Stimulated activated CD8-positive, alpha-beta memory T cell treated with anti-CD3 and anti-CD28 coated beads, Interleukin-15, amount 100 ng/mL, for 1 hour (primary cell): ENCODE results near the gene PRDM5.

ENCODE experiments used
- DNase-seq: peaks from one replicate; pipeline ENCODE4 v3.0.0-alpha.2; 2020; ENCODE audit warnings: low read depth

The PRDM5 gene

DNA sequence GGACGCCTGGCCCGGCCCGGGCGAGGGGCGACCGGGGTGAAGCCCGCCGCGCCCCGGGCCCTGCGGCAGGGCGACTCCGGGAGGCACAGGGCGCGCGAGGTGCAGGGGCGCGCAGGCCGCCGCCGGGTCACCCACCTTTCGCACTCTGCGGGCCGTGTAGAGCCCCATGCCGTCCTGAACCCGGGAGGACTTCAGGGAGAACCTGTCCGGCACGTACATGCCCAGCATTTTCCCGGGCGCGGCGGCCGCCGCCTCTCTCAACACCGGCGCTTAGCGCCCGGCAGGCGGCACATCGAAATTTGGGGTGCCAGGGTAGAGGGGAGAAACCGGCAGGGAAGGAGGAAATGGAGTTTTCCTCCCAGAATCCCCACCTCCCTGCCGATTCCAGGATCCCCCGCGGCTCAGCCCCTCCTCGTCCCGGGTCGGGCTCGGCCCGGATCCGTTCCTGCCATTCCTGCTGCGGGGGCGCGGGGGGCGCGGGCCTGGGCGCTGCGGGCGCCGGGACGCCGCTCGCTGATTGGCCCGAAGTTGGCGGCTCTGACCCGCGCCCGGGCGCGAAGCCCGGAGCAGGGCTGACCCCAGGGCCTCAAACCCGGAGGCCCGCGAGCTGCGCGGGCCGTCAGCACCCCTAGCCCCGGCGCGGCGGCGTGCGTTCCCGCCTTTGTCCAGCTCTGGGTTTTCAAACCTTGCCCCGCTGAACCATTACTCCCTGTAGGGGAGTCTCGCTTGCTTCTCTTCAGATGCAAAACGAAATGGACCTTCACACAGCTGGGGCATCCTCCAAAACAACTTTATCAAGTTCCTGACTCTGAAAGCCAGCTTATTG, at the start of gene PRDM5:
Gene PRDM5 (minus strand): TSS at position 346 of the 826 bp plus-strand sequence. CDS start 118 bp downstream, at position 228.
- DNase-seq = no peak

DNA sequence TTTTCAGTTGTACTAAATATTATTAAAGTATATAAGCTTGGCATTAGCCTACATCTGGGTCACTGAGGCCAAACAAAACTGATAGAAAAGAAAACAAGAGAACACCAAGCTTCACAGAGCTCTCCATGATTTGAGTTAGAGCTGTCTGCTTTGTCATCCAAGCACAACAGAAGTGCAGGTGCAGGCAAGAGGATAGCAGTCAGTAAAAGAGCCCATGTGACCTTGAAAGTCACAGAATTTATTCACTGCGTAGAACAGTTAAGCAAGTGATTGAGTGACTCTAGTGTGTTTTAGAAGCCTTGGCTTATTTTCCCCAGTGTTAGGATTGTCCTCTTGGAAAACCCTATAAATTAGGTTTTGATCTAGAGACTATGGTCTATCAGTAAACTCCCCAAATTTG, 49.4 kb upstream of the PRDM5 start:
- no peak for DNase-seq

DNA sequence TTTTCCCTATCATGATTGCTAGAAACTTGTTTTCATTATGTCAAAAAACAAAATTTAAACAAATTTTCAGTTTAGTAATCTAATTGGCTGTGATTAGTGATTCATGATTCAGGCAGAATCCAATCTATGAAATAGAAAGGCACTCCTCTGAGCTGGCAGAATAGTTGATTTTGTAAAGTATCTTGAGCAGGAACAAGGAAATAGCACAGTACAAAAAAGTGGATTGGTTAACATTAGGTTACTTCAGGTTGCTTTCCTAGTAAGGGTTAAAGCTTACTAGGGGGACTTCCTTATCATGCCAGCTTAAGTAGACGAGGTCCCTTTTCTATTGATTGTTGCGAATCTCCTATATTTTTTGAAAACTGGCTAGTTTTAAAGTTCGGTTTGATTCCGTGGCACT, 43.4 kb upstream of the PRDM5 start:
- no peak for DNase-seq

- DNase-seq = no peak
These were observed 42.1 kb upstream of the PRDM5 start for GRCh38 chr4:120964596-120964995.

DNA sequence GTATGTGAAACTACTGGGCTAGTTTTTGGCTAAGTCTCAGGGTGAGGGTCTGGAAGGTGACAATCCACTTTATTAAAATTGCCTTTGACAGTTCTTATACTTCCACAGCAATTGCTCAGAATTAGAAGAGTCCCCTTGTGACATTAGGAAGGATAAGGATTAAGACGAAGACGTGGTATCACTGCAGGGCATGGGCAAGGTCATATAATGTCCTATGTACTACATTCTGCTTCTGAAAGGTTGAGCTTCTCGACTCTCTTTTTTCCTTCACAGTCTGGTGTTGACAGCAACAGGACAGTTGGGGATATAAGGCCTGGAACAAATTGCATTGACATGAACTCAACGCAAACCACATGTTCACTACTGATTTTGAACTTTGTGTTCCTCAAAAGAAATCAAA, 40.9 kb upstream of the PRDM5 start:
- DNase-seq = no peak

DNA sequence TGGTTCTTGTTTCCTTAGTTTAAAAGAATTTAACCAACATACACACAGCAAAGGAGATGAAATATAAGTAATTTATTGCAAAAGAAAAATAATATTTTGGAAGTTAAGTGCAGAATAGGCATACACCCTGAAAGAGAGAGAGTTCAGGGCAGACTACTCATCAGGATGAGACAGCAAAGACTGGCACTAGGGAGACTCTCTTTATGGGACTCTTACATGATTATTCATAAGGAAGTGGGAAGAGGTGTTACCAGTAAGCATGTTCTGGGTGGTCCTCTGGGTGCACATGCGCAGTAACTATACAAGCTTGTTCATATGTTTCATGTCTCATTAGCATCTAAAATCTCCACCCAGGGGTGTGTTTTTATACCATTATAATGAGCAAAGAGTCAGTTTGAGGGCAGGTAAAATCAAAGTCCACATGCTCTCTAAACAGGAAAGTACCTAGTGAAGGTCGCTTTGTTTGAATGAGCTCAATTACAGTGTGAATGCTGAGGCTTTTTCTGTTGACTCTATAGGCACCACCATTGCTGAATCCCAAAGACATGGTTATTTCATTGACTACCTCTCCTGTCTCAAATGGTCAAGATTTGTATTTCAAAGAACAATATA, 38.2 kb upstream of the PRDM5 start:
- DNase-seq = no peak

GRCh38 chr4:120948382-120948781, 25.9 kb upstream of the PRDM5 start:
- no peak for DNase-seq

DNA sequence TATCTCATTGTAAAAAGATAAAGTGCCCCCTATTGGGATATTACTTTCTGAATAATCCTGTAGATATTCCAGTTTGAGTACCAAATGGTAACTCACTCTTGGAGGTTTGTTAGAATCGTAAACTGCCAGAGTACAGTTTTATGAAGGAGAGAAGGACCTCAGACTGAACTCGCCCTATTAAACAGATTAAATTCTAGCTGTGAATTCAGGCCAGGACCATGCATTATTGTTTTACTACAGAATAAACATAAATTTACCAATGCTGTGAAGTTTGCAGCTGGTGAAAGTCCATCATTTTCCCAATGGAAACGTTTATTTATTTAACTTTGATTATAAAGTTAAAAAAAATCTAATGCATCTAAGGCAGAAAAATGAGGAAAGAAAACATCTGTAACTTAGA, 20.2 kb upstream of the PRDM5 start:
- DNase-seq = no peak

DNA sequence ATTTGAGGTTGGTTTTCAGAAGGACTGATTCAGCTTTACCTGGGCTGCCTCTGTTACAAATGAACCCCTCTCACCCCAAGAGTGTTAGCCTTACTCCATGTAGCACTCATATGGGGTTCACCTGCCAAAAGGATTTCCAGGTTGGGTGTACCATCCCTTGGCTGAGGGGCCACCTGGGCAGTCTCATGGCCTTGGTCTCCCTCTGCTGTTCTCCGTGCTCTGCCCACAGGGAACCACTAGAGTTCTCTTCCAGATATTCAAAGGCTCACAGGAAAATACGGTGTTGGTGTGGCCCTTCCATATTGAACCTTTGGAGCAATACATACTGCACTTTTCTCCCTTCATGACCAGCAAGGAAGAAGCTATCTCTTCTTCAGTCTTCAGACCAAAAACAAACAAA, 18.0 kb upstream of the PRDM5 start:
- DNase-seq = no peak

DNA sequence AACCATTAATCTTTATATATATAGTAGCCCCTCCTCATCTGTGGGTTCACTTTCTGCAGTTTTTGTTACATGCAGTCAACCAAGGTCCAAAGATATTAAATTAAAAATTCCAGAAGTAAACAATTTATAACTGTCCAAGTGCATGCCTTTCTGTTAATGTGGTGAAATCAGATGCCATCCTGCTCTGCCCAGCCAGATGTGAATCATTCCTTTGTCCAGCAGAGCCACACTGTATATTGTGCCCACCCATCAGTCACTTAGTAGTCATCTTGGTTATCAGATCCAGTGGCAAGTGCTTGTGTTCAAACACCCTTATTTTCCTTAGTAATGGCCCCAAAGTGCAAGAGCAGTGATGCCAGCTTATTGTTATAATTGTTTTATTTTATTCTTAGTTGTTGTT, 17.2 kb upstream of the PRDM5 start:
- no peak for DNase-seq

- no peak for DNase-seq
These were observed 7.3 kb upstream of the PRDM5 start for GRCh38 chr4:120929847-120930246.

- no peak for DNase-seq
These were observed 5.4 kb upstream of the PRDM5 start for GRCh38 chr4:120927801-120928409.

GRCh38 chr4:120926358-120927025, 4.0 kb upstream of the PRDM5 start:
- no peak for DNase-seq

DNA sequence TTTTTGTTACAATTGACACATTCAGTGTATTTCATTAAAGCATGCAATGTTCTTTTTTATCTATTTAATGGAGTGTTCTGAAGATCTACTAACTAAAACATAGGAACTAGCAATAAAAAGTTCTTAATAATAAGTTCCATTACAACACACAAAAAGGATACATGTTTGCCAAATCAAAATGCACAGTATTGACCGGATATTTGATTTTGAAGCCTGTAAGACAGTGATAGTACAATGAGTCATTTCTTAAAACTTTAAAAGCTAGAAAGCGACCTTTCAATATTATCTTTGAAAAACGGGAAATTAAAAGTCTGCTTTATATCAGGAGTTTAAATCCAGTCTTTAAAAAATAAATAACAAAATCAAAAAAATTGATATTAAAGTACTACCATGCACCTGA, 2.4 kb upstream of the PRDM5 start:
- DNase-seq = no peak

- no peak for DNase-seq
These were observed 639 bp upstream of the PRDM5 start for GRCh38 chr4:120923207-120923522.

- DNase-seq = no peak
These were observed 808 bp downstream of the PRDM5 start for GRCh38 chr4:120921456-120922380.

DNA sequence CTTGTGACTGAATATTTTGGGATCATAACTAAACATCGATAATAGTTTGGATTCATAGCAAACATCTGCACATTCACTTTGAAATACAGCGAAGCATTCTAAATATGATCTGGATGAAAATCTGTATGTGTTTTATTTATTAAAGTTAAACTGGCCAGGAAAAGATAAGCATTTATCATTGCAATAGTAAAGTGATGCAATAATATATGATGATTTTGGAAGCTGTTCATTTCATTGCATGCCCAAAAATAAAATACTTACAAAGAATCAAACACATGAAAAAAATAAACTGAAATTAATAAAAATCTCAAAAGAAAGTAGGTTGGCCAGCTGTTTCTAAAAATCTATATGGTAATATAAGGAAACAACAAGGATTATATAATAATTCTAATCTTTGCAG, 1.9 kb downstream of the PRDM5 start:
- no peak for DNase-seq

DNA sequence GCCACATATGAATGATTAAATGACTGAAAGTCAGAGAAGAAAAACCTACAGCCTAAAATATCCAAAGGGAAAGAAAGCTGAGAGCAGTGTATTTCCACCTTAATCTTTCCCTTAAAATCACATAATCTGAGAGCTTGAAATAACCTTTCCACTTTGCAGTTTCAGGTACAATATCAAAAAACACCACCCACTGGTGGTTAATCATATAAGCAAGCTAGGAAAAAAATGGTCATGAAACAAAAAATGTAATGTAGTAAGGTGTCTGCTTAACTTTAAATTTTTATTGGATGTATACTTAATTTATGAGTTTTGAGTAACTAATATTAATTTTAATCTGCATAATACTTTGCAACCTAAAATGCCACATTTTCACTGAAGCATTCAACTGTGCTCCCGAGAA, 3.2 kb downstream of the PRDM5 start:
- DNase-seq = no peak

DNA sequence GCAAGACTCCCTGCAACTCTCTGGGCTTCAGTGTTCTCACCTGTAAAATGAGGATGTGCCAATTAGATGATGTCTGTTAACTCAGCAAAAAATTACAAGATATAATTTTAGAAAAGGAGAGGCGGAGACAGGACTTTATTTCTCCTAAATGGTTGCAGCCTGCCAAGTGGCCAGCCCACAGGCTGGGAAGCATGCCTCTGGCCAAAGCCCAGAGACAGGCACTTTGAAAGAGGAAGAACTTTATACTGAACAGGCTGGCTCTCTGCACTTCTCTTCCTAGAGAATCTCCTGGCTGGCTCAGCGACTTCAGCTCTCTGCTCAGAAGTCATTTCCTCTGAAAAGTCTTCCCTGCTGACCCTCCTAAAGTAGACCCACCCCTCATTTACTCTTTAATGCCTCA, 3.7 kb downstream of the PRDM5 start:
- no peak for DNase-seq

- DNase-seq = no peak
These were observed 4.4 kb downstream of the PRDM5 start for GRCh38 chr4:120918092-120918491.

DNA sequence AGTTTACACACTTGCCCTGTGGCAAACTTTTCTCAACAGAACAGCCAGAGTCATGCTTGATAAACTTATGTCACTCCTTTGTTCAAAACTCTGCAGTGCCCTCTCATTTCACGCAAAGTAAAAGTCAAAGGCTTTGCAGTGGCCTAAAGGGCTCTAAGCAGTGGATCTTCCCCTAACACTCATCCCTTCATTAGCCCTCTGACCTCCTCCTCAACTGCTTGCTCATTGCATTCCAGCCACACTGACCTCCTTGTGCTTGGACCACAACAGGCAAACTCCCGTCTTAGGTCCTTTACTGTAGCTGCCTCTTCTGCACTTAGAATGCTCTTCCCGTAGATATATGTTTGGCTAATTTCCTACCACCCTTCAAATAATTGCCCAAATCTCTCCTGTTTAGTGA, 5.6 kb downstream of the PRDM5 start:
- no peak for DNase-seq

DNA sequence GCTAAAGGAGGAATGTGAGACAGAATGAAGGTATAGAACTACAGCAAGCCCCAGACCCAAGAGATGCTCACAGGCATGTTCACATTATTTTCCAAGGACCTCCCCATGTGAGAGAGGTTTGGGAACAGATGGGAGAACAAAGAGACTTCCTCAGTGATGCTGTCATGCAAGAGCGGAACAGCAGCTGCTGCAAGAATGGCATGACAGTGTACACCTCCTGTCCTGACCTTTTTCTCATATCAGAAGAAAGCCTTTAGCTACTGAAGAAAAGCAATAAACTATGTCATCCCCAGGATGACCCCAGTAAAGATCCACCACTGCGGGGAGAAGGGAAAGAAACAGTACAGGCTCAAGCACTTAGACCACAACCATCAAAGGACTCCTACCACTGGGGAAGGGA, 7.2 kb downstream of the PRDM5 start:
- DNase-seq = no peak
